Measurements from ENCODE around the gene CDC123. TPM values are rescaled to one million over a fixed set of nuclear protein-coding genes. Genes with fewer than 3 reads are reported as not detected.
A peak's percentile ranks its signal among the peaks of the same experiment; 100 is the strongest.

CDC123 gene
- total RNA-seq, 4 donors from 2014 or later: 58.1 to 86.7 (median 69.3) TPM

GRCh38 chr10:12196531-12197211 is 683 bp downstream of the CDC123 start:
- Histone ChIP-seq H3K27ac (peak overlapping the region; percentile 98), H3K36me3 (peaks cover 26% of the 10 kb centered on the region), H3K9me3 (no peaks in the 10 kb centered on the region), H3K27me3 (no peaks in the 10 kb centered on the region), H3K4me1 (peaks cover 47% of the 10 kb centered on the region), H3K4me3 (peak overlapping the region; percentile 95)
- TF ChIP-seq EP300 (IDR thresholded peaks at IDR 0.05): no peak
- no peak for TF ChIP-seq POLR2AphosphoS5 (IDR thresholded peaks at IDR 0.05)
- no peak for TF ChIP-seq POLR2A (IDR thresholded peaks at IDR 0.05)
- no peak for TF ChIP-seq CTCF (IDR thresholded peaks at IDR 0.05)
- DNase-seq (ENCODE audit: low spot score in 2 of 2): no peak
- WGBS: 10% methylated on average over 15 of the region's 15 CpGs

- 93% methylated on average over 2 of the region's 2 CpGs for WGBS
- no peak overlapping the region for H3K27ac ChIP-seq
- peaks cover 41% of the 10 kb centered on the region for H3K4me1 ChIP-seq
Observed at GRCh38 chr10:12198156-12198555, 2.2 kb downstream of the CDC123 start.

GRCh38 chr10:12200850-12201249 is 4.9 kb downstream of the CDC123 start:
- H3K4me3 ChIP-seq: no peak overlapping the region
- H3K27me3 ChIP-seq: no peaks in the 10 kb centered on the region
- peaks cover 22% of the 10 kb centered on the region for H3K4me1 ChIP-seq
- H3K27ac ChIP-seq: no peak overlapping the region
- WGBS: 93% methylated on average over 5 of the region's 5 CpGs
- DNase-seq (ENCODE audit: low spot score in 2 of 2): no peak
- peaks cover 44% of the 10 kb centered on the region for H3K36me3 ChIP-seq
- no peaks in the 10 kb centered on the region for H3K9me3 ChIP-seq
- TF ChIP-seq CTCF (IDR thresholded peaks at IDR 0.05) (no peak), POLR2A (IDR thresholded peaks at IDR 0.05) (no peak), EP300 (IDR thresholded peaks at IDR 0.05) (no peak), POLR2AphosphoS5 (IDR thresholded peaks at IDR 0.05) (no peak)

More at GRCh38 chr10:12198156-12198555, 2.2 kb downstream of the CDC123 start:
- TF ChIP-seq EP300 (IDR thresholded peaks at IDR 0.05) (no peak), CTCF (IDR thresholded peaks at IDR 0.05) (no peak), POLR2AphosphoS5 (IDR thresholded peaks at IDR 0.05) (no peak), POLR2A (IDR thresholded peaks at IDR 0.05) (no peak)
- no peak overlapping the region for H3K4me3 ChIP-seq
- no peak for DNase-seq (ENCODE audit: low spot score in 2 of 2)
- no peaks in the 10 kb centered on the region for H3K9me3 ChIP-seq
- H3K27me3 ChIP-seq: no peaks in the 10 kb centered on the region
- peaks cover 38% of the 10 kb centered on the region for H3K36me3 ChIP-seq

- Histone ChIP-seq H3K9me3 (no peaks in the 10 kb centered on the region), H3K36me3 (peaks cover 44% of the 10 kb centered on the region), H3K4me3 (no peak overlapping the region), H3K4me1 (peaks cover 19% of the 10 kb centered on the region), H3K27ac (no peak overlapping the region), H3K27me3 (no peaks in the 10 kb centered on the region)
- DNase-seq (ENCODE audit: low spot score in 2 of 2): no peak
- 82% methylated on average over 3 of the region's 3 CpGs for WGBS
- TF ChIP-seq EP300 (IDR thresholded peaks at IDR 0.05) (no peak), POLR2AphosphoS5 (IDR thresholded peaks at IDR 0.05) (no peak), CTCF (IDR thresholded peaks at IDR 0.05) (no peak), POLR2A (IDR thresholded peaks at IDR 0.05) (no peak)
Observed at GRCh38 chr10:12201543-12201942, 5.6 kb downstream of the CDC123 start.

GRCh38 chr10:12202226-12202625 is 6.2 kb downstream of the CDC123 start:
- TF ChIP-seq EP300 (IDR thresholded peaks at IDR 0.05) (no peak), POLR2AphosphoS5 (IDR thresholded peaks at IDR 0.05) (no peak), POLR2A (IDR thresholded peaks at IDR 0.05) (no peak), CTCF (IDR thresholded peaks at IDR 0.05) (no peak)
- 77% methylated on average over 5 of the region's 5 CpGs for WGBS
- peaks cover 44% of the 10 kb centered on the region for H3K36me3 ChIP-seq

More at GRCh38 chr10:12202226-12202625, 6.2 kb downstream of the CDC123 start:
- H3K9me3 ChIP-seq: no peaks in the 10 kb centered on the region
- peaks cover 12% of the 10 kb centered on the region for H3K4me1 ChIP-seq
- no peak for DNase-seq (ENCODE audit: low spot score in 2 of 2)
- no peak overlapping the region for H3K27ac ChIP-seq
- H3K4me3 ChIP-seq: no peak overlapping the region
- H3K27me3 ChIP-seq: no peaks in the 10 kb centered on the region

Data from suprapubic skin (tissue), 4 donors.